LHCN-M2 (cell line): ENCODE results near the gene CAPN10. TPM values are rescaled to one million over a fixed set of nuclear protein-coding genes. Genes with fewer than 3 reads are reported as not detected.

ENCODE experiments used
- DNase-seq: peaks from one replicate; pipeline ENCODE4 v3.0.0-alpha.2; 2012; ENCODE audit warnings: low read depth
- total RNA-seq: library from RNA; depleted of rRNA; stranded (reverse); fragments of >200 nt; gene quantifications from 2 replicates; pipeline ENCODE4 v1.2.3, GENCODE V29; 2014

Gene CAPN10
- total RNA-seq, 1 experiment from 2014 or later = 23.1 TPM

GRCh38 chr2:240574386-240575100 lies 12.0 kb upstream of the CAPN10 start:
- DNase-seq = no peak

- no peak for DNase-seq
Observed at GRCh38 chr2:240575101-240575965, 11.2 kb upstream of the CAPN10 start.

- DNase-seq = no peak
Observed at GRCh38 chr2:240576036-240576435, 10.5 kb upstream of the CAPN10 start.

GRCh38 chr2:240576436-240577205 lies 9.9 kb upstream of the CAPN10 start:
- no peak for DNase-seq

GRCh38 chr2:240577281-240578109 lies 9.0 kb upstream of the CAPN10 start:
- no peak for DNase-seq

GRCh38 chr2:240578110-240578450 lies 8.5 kb upstream of the CAPN10 start:
- DNase-seq = no peak

- DNase-seq = no peak
Observed at GRCh38 chr2:240578488-240578887, 8.0 kb upstream of the CAPN10 start.

GRCh38 chr2:240579071-240579762 lies 7.3 kb upstream of the CAPN10 start:
- DNase-seq = no peak

GRCh38 chr2:240579771-240580614 lies 6.5 kb upstream of the CAPN10 start:
- DNase-seq = peak; percentile 89

GRCh38 chr2:240581811-240582210 lies 4.7 kb upstream of the CAPN10 start:
- DNase-seq = no peak

- DNase-seq = no peak
Observed at GRCh38 chr2:240582781-240583180, 3.8 kb upstream of the CAPN10 start.

GRCh38 chr2:240583774-240584173 lies 2.8 kb upstream of the CAPN10 start:
- no peak for DNase-seq

GRCh38 chr2:240584486-240585031 lies 2.0 kb upstream of the CAPN10 start:
- peak; percentile 83 for DNase-seq

GRCh38 chr2:240585101-240585500 lies 1.4 kb upstream of the CAPN10 start:
- DNase-seq = no peak

GRCh38 chr2:240585681-240586197 lies 795 bp upstream of the CAPN10 start:
- no peak for DNase-seq

GRCh38 chr2:240586919-240587800 lies 626 bp downstream of the CAPN10 start:
- DNase-seq = no peak

GRCh38 chr2:240588006-240588655 lies 1.6 kb downstream of the CAPN10 start:
- DNase-seq = no peak

- no peak for DNase-seq
Observed at GRCh38 chr2:240588669-240589068, 2.1 kb downstream of the CAPN10 start.
